Karpas-422 (cell line): ENCODE results near the gene MRPL36. TPM values are rescaled to one million over a fixed set of nuclear protein-coding genes. Genes with fewer than 3 reads are reported as not detected.
A peak's percentile ranks its signal among the peaks of the same experiment; 100 is the strongest.

Experiments
- DNase-seq: peaks from one replicate; pipeline ENCODE4 v3.0.0-alpha.2; 2015
- H2AFZ ChIP-seq: fragments of 200-600 bp; sonication (generic); 2 replicates; pipeline ENCODE4 v1.6.1; 2014; ENCODE audit warnings: antibody characterized with exemption, low read length, mixed read lengths
- H3K27ac ChIP-seq: fragments of 200-600 bp; sonication (generic); 2 replicates; pipeline ENCODE4 v1.5.1; 2014; ENCODE audit warnings: mild to moderate bottlenecking, low read length, moderate library complexity
- H3K27me3 ChIP-seq: fragments of 200-600 bp; sonication (generic); 2 replicates; pipeline ENCODE4 v1.6.1; 2014; ENCODE audit warnings: low read length, mixed read lengths
- H3K36me3 ChIP-seq: fragments of 200-600 bp; sonication (generic); 2 replicates; pipeline ENCODE4 v1.6.1; 2014; ENCODE audit warnings: low read length, mixed read lengths; ENCODE audit not compliant: insufficient read depth
- H3K4me1 ChIP-seq: fragments of 200-600 bp; sonication (generic); 2 replicates; pipeline ENCODE4 v1.6.1; 2014; ENCODE audit warnings: mild to moderate bottlenecking, low read length, mixed read lengths
- H3K4me2 ChIP-seq: fragments of 200-600 bp; sonication (generic); 2 replicates; pipeline ENCODE4 v1.6.1; 2014; ENCODE audit warnings: low read length, low read depth, mild to moderate bottlenecking; ENCODE audit not compliant: poor library complexity, severe bottlenecking
- H3K4me3 ChIP-seq: fragments of 200-600 bp; sonication (generic); 2 replicates; pipeline ENCODE4 v1.5.1; 2014; ENCODE audit warnings: mild to moderate bottlenecking, antibody characterized with exemption, low read length, mixed read lengths
- H3K79me2 ChIP-seq: fragments of 200-600 bp; sonication (generic); 2 replicates; pipeline ENCODE4 v1.6.1; 2014; ENCODE audit warnings: mild to moderate bottlenecking, low read length, mixed read lengths
- H3K9ac ChIP-seq: fragments of 200-600 bp; sonication (generic); 2 replicates; pipeline ENCODE4 v1.6.0; 2014; ENCODE audit warnings: low read length
- H3K9me2 ChIP-seq: fragments of 200-600 bp; sonication (generic), shearing (Covaris generic); replicated peaks from 2 replicates; pipeline ENCODE4 v1.6.0; 2014; ENCODE audit warnings: mild to moderate bottlenecking, low read length, moderate library complexity; ENCODE audit not compliant: insufficient read depth
- H3K9me3 ChIP-seq: fragments of 300-700, 200-600 bp; sonication (generic); 2 replicates; pipeline ENCODE4 v1.6.1; 2014; ENCODE audit warnings: low read length, mixed read lengths
- H4K20me1 ChIP-seq: fragments of 200-600 bp; sonication (generic); 2 replicates; pipeline ENCODE4 v1.6.1; 2014; ENCODE audit warnings: mild to moderate bottlenecking, antibody characterized with exemption, low read length, low read depth; ENCODE audit not compliant: insufficient read depth
- total RNA-seq: library from RNA; depleted of rRNA; stranded (reverse); fragments of >200 nt; shearing (Covaris generic); gene quantifications from 2 replicates; pipeline ENCODE4 v1.2.3, GENCODE V29; 2014; ENCODE audit warnings: low replicate concordance

The MRPL36 gene
- total RNA-seq, 1 experiment from 2014 or later = 67.1 TPM

- no peaks in the 10 kb centered on the region for H3K27me3 ChIP-seq
- H3K27ac ChIP-seq = no peak overlapping the region
- peaks cover 12% of the 10 kb centered on the region for H3K4me1 ChIP-seq
- H3K9me2 ChIP-seq = no peaks in the 10 kb centered on the region
- no peaks in the 10 kb centered on the region for H3K9me3 ChIP-seq
- H4K20me1 ChIP-seq = no peaks in the 10 kb centered on the region
- no peaks in the 10 kb centered on the region for H3K36me3 ChIP-seq
- H3K79me2 ChIP-seq = no peaks in the 10 kb centered on the region
- no peak overlapping the region for H3K4me3 ChIP-seq
- H3K9ac ChIP-seq = no peak overlapping the region
- H2AFZ ChIP-seq = no peak overlapping the region
- H3K4me2 ChIP-seq = no peak overlapping the region
- DNase-seq = no peak
Measured at GRCh38 chr5:1767524-1768282, 31.9 kb downstream of the MRPL36 start.

- no peaks in the 10 kb centered on the region for H3K36me3 ChIP-seq
- no peak overlapping the region for H3K27ac ChIP-seq
- H3K9me2 ChIP-seq = no peaks in the 10 kb centered on the region
- no peaks in the 10 kb centered on the region for H3K79me2 ChIP-seq
- no peak overlapping the region for H3K4me3 ChIP-seq
- H3K4me1 ChIP-seq = peaks cover 12% of the 10 kb centered on the region
- H4K20me1 ChIP-seq = no peaks in the 10 kb centered on the region
- no peaks in the 10 kb centered on the region for H3K9me3 ChIP-seq
- H2AFZ ChIP-seq = no peak overlapping the region
- H3K4me2 ChIP-seq = no peak overlapping the region
- no peak overlapping the region for H3K9ac ChIP-seq
- no peak for DNase-seq
- no peaks in the 10 kb centered on the region for H3K27me3 ChIP-seq
Measured at GRCh38 chr5:1765880-1766235, 33.8 kb downstream of the MRPL36 start.

GRCh38 chr5:1765141-1765879, 34.3 kb downstream of the MRPL36 start:
- Histone ChIP-seq H3K9me2 (no peaks in the 10 kb centered on the region), H3K9me3 (no peaks in the 10 kb centered on the region), H3K27me3 (no peaks in the 10 kb centered on the region), H3K4me2 (no peak overlapping the region), H4K20me1 (no peaks in the 10 kb centered on the region), H3K27ac (no peak overlapping the region), H3K4me3 (no peak overlapping the region), H2AFZ (no peak overlapping the region), H3K9ac (no peak overlapping the region), H3K4me1 (peaks cover 12% of the 10 kb centered on the region), H3K36me3 (no peaks in the 10 kb centered on the region), H3K79me2 (no peaks in the 10 kb centered on the region)
- DNase-seq = peak; percentile 50

- Histone ChIP-seq H3K4me3 (no peak overlapping the region), H4K20me1 (no peaks in the 10 kb centered on the region), H3K9me3 (no peaks in the 10 kb centered on the region), H3K9ac (no peak overlapping the region), H3K79me2 (no peaks in the 10 kb centered on the region), H3K27me3 (no peaks in the 10 kb centered on the region), H3K4me2 (no peak overlapping the region), H3K27ac (no peak overlapping the region), H2AFZ (no peak overlapping the region), H3K36me3 (no peaks in the 10 kb centered on the region), H3K4me1 (peaks cover 12% of the 10 kb centered on the region), H3K9me2 (no peaks in the 10 kb centered on the region)
- DNase-seq = no peak
Measured at GRCh38 chr5:1764606-1764960, 35.1 kb downstream of the MRPL36 start.

- no peaks in the 10 kb centered on the region for H3K27me3 ChIP-seq
- H2AFZ ChIP-seq = no peak overlapping the region
- H3K9me3 ChIP-seq = no peaks in the 10 kb centered on the region
Measured at GRCh38 chr5:1763960-1764605, 35.6 kb downstream of the MRPL36 start.

GRCh38 chr5:1763548-1763911, 36.1 kb downstream of the MRPL36 start:
- no peak overlapping the region for H3K27ac ChIP-seq
- no peak overlapping the region for H3K4me3 ChIP-seq
- H3K4me1 ChIP-seq = peaks cover 12% of the 10 kb centered on the region
- no peaks in the 10 kb centered on the region for H3K36me3 ChIP-seq
- H3K9me3 ChIP-seq = no peaks in the 10 kb centered on the region
- H2AFZ ChIP-seq = no peak overlapping the region
- H4K20me1 ChIP-seq = no peaks in the 10 kb centered on the region
- DNase-seq = peak; percentile 65
- H3K4me2 ChIP-seq = no peak overlapping the region
- H3K79me2 ChIP-seq = no peaks in the 10 kb centered on the region
- H3K27me3 ChIP-seq = no peaks in the 10 kb centered on the region
- H3K9me2 ChIP-seq = no peaks in the 10 kb centered on the region
- no peak overlapping the region for H3K9ac ChIP-seq

More at GRCh38 chr5:1763960-1764605, 35.6 kb downstream of the MRPL36 start:
- no peaks in the 10 kb centered on the region for H4K20me1 ChIP-seq
- H3K9me2 ChIP-seq = no peaks in the 10 kb centered on the region
- H3K4me2 ChIP-seq = no peak overlapping the region
- peaks cover 12% of the 10 kb centered on the region for H3K4me1 ChIP-seq
- H3K9ac ChIP-seq = no peak overlapping the region
- no peaks in the 10 kb centered on the region for H3K79me2 ChIP-seq
- no peak overlapping the region for H3K27ac ChIP-seq
- DNase-seq = no peak
- H3K4me3 ChIP-seq = no peak overlapping the region
- H3K36me3 ChIP-seq = no peaks in the 10 kb centered on the region

- Histone ChIP-seq H3K4me2 (no peak overlapping the region), H3K4me1 (peaks cover 12% of the 10 kb centered on the region), H3K9me2 (no peaks in the 10 kb centered on the region), H3K4me3 (no peak overlapping the region), H3K79me2 (no peaks in the 10 kb centered on the region), H2AFZ (no peak overlapping the region), H3K36me3 (no peaks in the 10 kb centered on the region), H3K9me3 (no peaks in the 10 kb centered on the region), H3K27me3 (no peaks in the 10 kb centered on the region), H3K27ac (no peak overlapping the region), H4K20me1 (no peaks in the 10 kb centered on the region), H3K9ac (no peak overlapping the region)
- no peak for DNase-seq
Measured at GRCh38 chr5:1762883-1763547, 36.6 kb downstream of the MRPL36 start.
